Prostate gland (tissue), 2 donors: ENCODE results near the gene TTLL12.

Experiments
- POLR2A ChIP-seq: fragments of 450-650 bp; IDR thresholded peaks from one replicate; pipeline ENCODE4 v1.6.1; 2016; ENCODE audit warnings: antibody characterized with exemption, mild to moderate bottlenecking
- POLR2AphosphoS5 ChIP-seq: sonication (generic); formaldehyde crosslinking; IDR thresholded peaks from one replicate; pipeline ENCODE4 v1.6.1; 2017; ENCODE audit warnings: antibody characterized with exemption
- TF ChIP-seq, protein P1 (sequence below), 4 experiments: fragments of 200-600 bp in 2 of 4; fragments of 450-650 bp in 2 of 4; sonication (generic) in 2 of 4; IDR thresholded peaks; 1 replicate in 3 of 4; 2 replicates in 1 of 4; pipeline ENCODE4 v1.5.1; 2016 to 2019; ENCODE audit warnings: antibody characterized with exemption in 4 of 4, mild to moderate bottlenecking in 2 of 4, moderate library complexity in 2 of 4

DNA sequence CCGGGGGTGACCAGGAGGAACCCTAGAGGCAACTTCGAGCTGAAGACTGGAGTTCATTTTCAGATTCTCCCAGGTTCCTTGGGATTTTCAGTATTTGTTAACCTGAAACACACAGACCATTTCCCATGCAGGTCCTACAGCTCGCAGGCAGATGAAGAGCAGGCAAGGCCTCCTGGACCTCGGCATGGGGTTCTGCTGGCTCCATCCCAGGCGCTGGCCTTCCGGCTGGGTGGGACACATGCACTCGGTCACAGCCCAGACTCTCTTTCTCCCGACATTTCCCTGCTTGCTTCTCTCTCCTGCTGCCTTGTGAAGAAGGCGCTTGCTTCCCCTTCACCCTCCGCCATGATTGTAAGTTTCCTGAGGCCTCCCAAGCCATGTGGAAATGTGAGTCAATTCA lies 15.4 kb upstream of the TTLL12 start:
- no peak for TF ChIP-seq POLR2A
- TF ChIP-seq, protein P1, sequence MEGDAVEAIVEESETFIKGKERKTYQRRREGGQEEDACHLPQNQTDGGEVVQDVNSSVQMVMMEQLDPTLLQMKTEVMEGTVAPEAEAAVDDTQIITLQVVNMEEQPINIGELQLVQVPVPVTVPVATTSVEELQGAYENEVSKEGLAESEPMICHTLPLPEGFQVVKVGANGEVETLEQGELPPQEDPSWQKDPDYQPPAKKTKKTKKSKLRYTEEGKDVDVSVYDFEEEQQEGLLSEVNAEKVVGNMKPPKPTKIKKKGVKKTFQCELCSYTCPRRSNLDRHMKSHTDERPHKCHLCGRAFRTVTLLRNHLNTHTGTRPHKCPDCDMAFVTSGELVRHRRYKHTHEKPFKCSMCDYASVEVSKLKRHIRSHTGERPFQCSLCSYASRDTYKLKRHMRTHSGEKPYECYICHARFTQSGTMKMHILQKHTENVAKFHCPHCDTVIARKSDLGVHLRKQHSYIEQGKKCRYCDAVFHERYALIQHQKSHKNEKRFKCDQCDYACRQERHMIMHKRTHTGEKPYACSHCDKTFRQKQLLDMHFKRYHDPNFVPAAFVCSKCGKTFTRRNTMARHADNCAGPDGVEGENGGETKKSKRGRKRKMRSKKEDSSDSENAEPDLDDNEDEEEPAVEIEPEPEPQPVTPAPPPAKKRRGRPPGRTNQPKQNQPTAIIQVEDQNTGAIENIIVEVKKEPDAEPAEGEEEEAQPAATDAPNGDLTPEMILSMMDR (IDR thresholded peaks at IDR 0.05): no peak
- no peak for TF ChIP-seq POLR2AphosphoS5
